ENCODE measurements around the gene GPR132.
"Not testable (repeated sequence)": the region's sequence is repeated elsewhere in the genome, so short reads cannot be mapped to it uniquely, and the experiment has no call there.

GRCh38 chr14:105032451-105032901 lies 32.8 kb downstream of the GPR132 start:
- not testable (repeated sequence) for TF ChIP-seq EZH2 (optimal IDR thresholded peaks at IDR 0.05; ENCODE audit: low read depth, low read length); EZH2phosphoT487 (IDR thresholded peaks at IDR 0.05; ENCODE audit: low read length)
